ENCODE measurements around the gene OLIG2. TPM values are rescaled to one million over a fixed set of nuclear protein-coding genes. Genes with fewer than 3 reads are reported as not detected.

Gene OLIG2
- total RNA-seq, 1 experiment from 2014 or later = not detected

GRCh38 chr21:33039536-33039935 lies 13.8 kb downstream of the OLIG2 start:
- CTCF ChIA-PET = no interaction called here
- H3K9me2 ChIP-seq (ENCODE audit: insufficient read depth) = no peaks in the 10 kb centered on the region
- TF ChIP-seq ZFX (IDR thresholded peaks at IDR 0.05) = no peak
- TF ChIP-seq ATF3 (IDR thresholded peaks at IDR 0.05) = no peak
- no peak for TF ChIP-seq CBX3 (IDR thresholded peaks at IDR 0.05; ENCODE audit: low read depth)
- TF ChIP-seq POLR2A (IDR thresholded peaks at IDR 0.05; ENCODE audit: borderline replicate concordance, extremely low read depth, insufficient read depth, insufficient read length) = no peak
- no peak overlapping the region for H3K4me3 ChIP-seq (replicated peaks in 1 of 2; ENCODE audit: low read depth in 1 of 2, low read length in 2 of 2)
- no TSS peak for BruUV-seq (replicated peaks)
- DNase-seq (ENCODE audit: low read depth, low spot score) = no peak
- RAD21 ChIA-PET (ENCODE audit: low non-redundant PET in 1 of 2, low total read pairs in 2 of 2, uncharacterized antibody in 2 of 2, unreplicated experiment in 2 of 2) = no interaction called here
- H3K9me3 ChIP-seq (ENCODE audit: control insufficient read depth in 1 of 2, insufficient read depth in 1 of 2, low read depth in 1 of 2, low read length in 2 of 2) = no peaks in the 10 kb centered on the region
- H4K20me1 ChIP-seq (ENCODE audit: insufficient read depth) = no peaks in the 10 kb centered on the region
- peaks cover 16% of the 10 kb centered on the region; the same call in 1 of the 2 replicates for H3K27me3 ChIP-seq (ENCODE audit: insufficient read depth, low read length)
- POLR2A ChIA-PET = no interaction called here
- no peak for ATAC-seq
- H3K36me3 ChIP-seq (ENCODE audit: control insufficient read depth in 1 of 2, insufficient read depth in 2 of 2, low read length in 2 of 2) = no peaks in the 10 kb centered on the region
- H2AFZ ChIP-seq (ENCODE audit: low read depth, low read length, poor library complexity, severe bottlenecking) = no peak overlapping the region
- intact Hi-C loops (cut with micrococcal nuclease) = no loop called here
- peaks cover 9 to 23% of the 10 kb centered on the region in 2 experiments for H3K4me1 ChIP-seq (ENCODE audit: control insufficient read depth in 1 of 2, insufficient read depth in 2 of 2, low read length in 2 of 2)
- H3K4me2 ChIP-seq (ENCODE audit: low read length) = no peak overlapping the region
- H3K9ac ChIP-seq (ENCODE audit: low read length) = no peak overlapping the region
- no peak overlapping the region for H3K27ac ChIP-seq (ENCODE audit: low read depth, low read length)
- H3K79me2 ChIP-seq (ENCODE audit: insufficient read depth, low read length) = no peaks in the 10 kb centered on the region

GRCh38 chr21:33040215-33040614 lies 14.5 kb downstream of the OLIG2 start:
- no peak for ATAC-seq
- Histone ChIP-seq H3K9ac (ENCODE audit: low read length) (no peak overlapping the region), H4K20me1 (ENCODE audit: insufficient read depth) (no peaks in the 10 kb centered on the region), H3K27ac (ENCODE audit: low read depth, low read length) (no peak overlapping the region), H3K9me3 (ENCODE audit: control insufficient read depth in 1 of 2, insufficient read depth in 1 of 2, low read depth in 1 of 2, low read length in 2 of 2) (no peaks in the 10 kb centered on the region), H3K4me3 (replicated peaks in 1 of 2; ENCODE audit: low read depth in 1 of 2, low read length in 2 of 2) (no peak overlapping the region), H3K79me2 (ENCODE audit: insufficient read depth, low read length) (no peaks in the 10 kb centered on the region), H3K36me3 (ENCODE audit: control insufficient read depth in 1 of 2, insufficient read depth in 2 of 2, low read length in 2 of 2) (no peaks in the 10 kb centered on the region), H3K4me2 (ENCODE audit: low read length) (no peak overlapping the region), H3K27me3 (ENCODE audit: insufficient read depth, low read length) (peaks cover 19% of the 10 kb centered on the region; the same call in 1 of the 2 replicates), H3K4me1 (ENCODE audit: control insufficient read depth in 1 of 2, insufficient read depth in 2 of 2, low read length in 2 of 2) (peaks cover 9 to 23% of the 10 kb centered on the region in 2 experiments), H2AFZ (ENCODE audit: low read depth, low read length, poor library complexity, severe bottlenecking) (no peak overlapping the region), H3K9me2 (ENCODE audit: insufficient read depth) (no peaks in the 10 kb centered on the region)
- intact Hi-C loops (cut with micrococcal nuclease) = no loop called here
- BruUV-seq (replicated peaks) = no TSS peak
- no peak for TF ChIP-seq ZFX (IDR thresholded peaks at IDR 0.05)
- no peak for TF ChIP-seq POLR2AphosphoS5 (IDR thresholded peaks at IDR 0.05; ENCODE audit: low read depth, low read length)
- no peak for TF ChIP-seq CTCF (IDR thresholded peaks at IDR 0.05 in 2 of 3, conservative IDR thresholded peaks at IDR 0.05 in 1 of 3; ENCODE audit: borderline replicate concordance in 1 of 3, insufficient read depth in 1 of 3, low read depth in 2 of 3, low read length in 2 of 3)
- no peak for TF ChIP-seq JUND (IDR thresholded peaks at IDR 0.05)
- TF ChIP-seq FOSL1 (IDR thresholded peaks at IDR 0.05; ENCODE audit: low read depth) = no peak
- ChIA-PET POLR2A (no interaction called here), RAD21 (ENCODE audit: low non-redundant PET in 1 of 2, low total read pairs in 2 of 2, uncharacterized antibody in 2 of 2, unreplicated experiment in 2 of 2) (no interaction called here), CTCF (no interaction called here)
- DNase-seq (ENCODE audit: low read depth, low spot score) = no peak
